Activated CD8-positive, alpha-beta T cell treated with anti-CD3 and anti-CD28 coated beads for 36 hours (primary cell): Measurements from ENCODE around the gene HGS. TPM values are rescaled to one million over a fixed set of nuclear protein-coding genes. Genes with fewer than 3 reads are reported as not detected.

Experiments
- ATAC-seq: fragments of 200-7000 bp; cut with Tn5 transposase; one replicate; pipeline ENCODE4 v1.10.0; 2021; ENCODE audit warnings: mild to moderate bottlenecking, moderate library complexity
- CTCF ChIA-PET: fragments of 350-600 bp; sonication (Branson Sonifier 250); formaldehyde crosslinking; loops from one replicate; lab custom pipeline; 2021; ENCODE audit warnings: antibody characterized with exemption; lab: Charles Lee
- POLR2A ChIA-PET: fragments of 350-600 bp; sonication (Branson Sonifier 250); formaldehyde crosslinking; loops from one replicate; lab custom pipeline; 2021; ENCODE audit warnings: antibody characterized with exemption; lab: Charles Lee
- DNase-seq: peaks from one replicate; pipeline ENCODE4 v3.0.0-alpha.2; 2020
- H3K27ac Mint-ChIP-seq: one replicate; pipeline ENCODE4 v1.8.0; 2021; ENCODE audit warnings: mild to moderate bottlenecking, mixed read lengths
- H3K27me3 Mint-ChIP-seq: one replicate; pipeline ENCODE4 v1.8.0; 2021; ENCODE audit warnings: mixed read lengths
- H3K36me3 Mint-ChIP-seq: one replicate; pipeline ENCODE4 v1.8.0; 2021; ENCODE audit warnings: low read depth, mixed read lengths
- H3K4me1 Mint-ChIP-seq: one replicate; pipeline ENCODE4 v1.8.0; 2021; ENCODE audit warnings: low read depth, mixed read lengths
- H3K4me3 Mint-ChIP-seq: one replicate; pipeline ENCODE4 v1.8.0; 2021; ENCODE audit warnings: mild to moderate bottlenecking, moderate library complexity, mixed read lengths
- H3K9me3 Mint-ChIP-seq: one replicate; pipeline ENCODE4 v1.8.0; 2021; ENCODE audit warnings: mixed read lengths
- CTCF ChIP-seq: fragments of 200-600 bp; IDR thresholded peaks from one replicate; pipeline ENCODE4 v1.8.0; 2022; ENCODE audit warnings: antibody characterized with exemption, mild to moderate bottlenecking
- intact Hi-C: fragments of 100-400 bp; cut with micrococcal nuclease; formaldehyde crosslinking; loops from one replicate; pipeline ENCODE4 v1.10.0; 2022
- total RNA-seq, 2 experiments: library from RNA; stranded (reverse); gene quantifications; one replicate each; pipeline ENCODE4 v1.2.3, GENCODE V29; 2021

Gene HGS
- total RNA-seq, 2 experiments from 2014 or later: 98.9 to 113 TPM

GRCh38 chr17:81717766-81718089 lies 33.9 kb downstream of the HGS start:
- no peak for DNase-seq
- POLR2A ChIA-PET: interaction anchor here (1.0 kb wide), 1 partner anchor 9 kb away, joined by 3 read pairs; no protein-coding TSS in a partner anchor
- no peak overlapping the region for H3K4me3 Mint-ChIP-seq
- ATAC-seq: no peak
- CTCF ChIA-PET: no interaction called here
- intact Hi-C loops: no loop called here
- H3K27me3 Mint-ChIP-seq: no peaks in the 10 kb centered on the region
- peaks cover 6% of the 10 kb centered on the region for H3K36me3 Mint-ChIP-seq
- peaks cover 10% of the 10 kb centered on the region for H3K4me1 Mint-ChIP-seq
- no peaks in the 10 kb centered on the region for H3K9me3 Mint-ChIP-seq
- TF ChIP-seq CTCF: no peak
- H3K27ac Mint-ChIP-seq: no peak overlapping the region

- Mint-ChIP-seq H3K36me3 (peaks cover 4% of the 10 kb centered on the region), H3K4me3 (no peak overlapping the region), H3K4me1 (no peaks in the 10 kb centered on the region), H3K9me3 (no peaks in the 10 kb centered on the region), H3K27me3 (peaks cover 7% of the 10 kb centered on the region), H3K27ac (no peak overlapping the region)
- intact Hi-C loops: no loop called here
- no peak for TF ChIP-seq CTCF
- CTCF ChIA-PET: no interaction called here
- POLR2A ChIA-PET: interaction anchor here (0.5 to 1.0 kb wide), 2 partner anchors 11 to 17 kb away, joined by 3 read pairs; no protein-coding TSS in a partner anchor
- no peak for ATAC-seq
- DNase-seq: no peak
These were observed 35.8 kb downstream of the HGS start for GRCh38 chr17:81719410-81720266.

- Mint-ChIP-seq H3K4me3 (no peak overlapping the region), H3K9me3 (no peaks in the 10 kb centered on the region), H3K4me1 (no peaks in the 10 kb centered on the region), H3K27me3 (peaks cover 7% of the 10 kb centered on the region), H3K36me3 (peaks cover 4% of the 10 kb centered on the region), H3K27ac (no peak overlapping the region)
- ATAC-seq: no peak
- CTCF ChIA-PET: no interaction called here
- no peak for TF ChIP-seq CTCF
- intact Hi-C loops: no loop called here
- no peak for DNase-seq
- POLR2A ChIA-PET: interaction anchor here (0.5 to 1.7 kb wide), 5 partner anchors 8 to 30 kb away, joined by 3 to 7 read pairs (median 3); no protein-coding TSS in a partner anchor
These were observed 36.7 kb downstream of the HGS start for GRCh38 chr17:81720267-81721071.

- H3K27me3 Mint-ChIP-seq: peaks cover 13% of the 10 kb centered on the region
- peaks cover 4% of the 10 kb centered on the region for H3K36me3 Mint-ChIP-seq
- no peak overlapping the region for H3K27ac Mint-ChIP-seq
- POLR2A ChIA-PET: interaction anchor here (1.0 to 1.7 kb wide), 6 partner anchors 9 to 125 kb away, joined by 3 to 8 read pairs (median 4); no protein-coding TSS in a partner anchor
- no peak overlapping the region for H3K4me3 Mint-ChIP-seq
- TF ChIP-seq CTCF: no peak
- H3K4me1 Mint-ChIP-seq: no peaks in the 10 kb centered on the region
- DNase-seq: no peak
- ATAC-seq: peak; percentile 17
- H3K9me3 Mint-ChIP-seq: no peaks in the 10 kb centered on the region
- intact Hi-C loops: no loop called here
- CTCF ChIA-PET: interaction anchor here (1.5 kb wide), 1 partner anchor 13 kb away, joined by 4 read pairs; no protein-coding TSS in a partner anchor
These were observed 38.6 kb downstream of the HGS start for GRCh38 chr17:81722184-81723120.
